ENCODE data around the gene BCS1L.
A peak's percentile ranks its signal among the peaks of the same experiment; 100 is the strongest.

Gene BCS1L

GRCh38 chr2:218659258-218659987 is at the start of gene BCS1L, which contains the start of gene ZNF142:
Gene BCS1L (plus strand): TSS chr2:218659683. CDS start chr2:218660988, 1,305 bp downstream.
Gene ZNF142 (minus strand): TSS chr2:218659623. CDS start chr2:218656429, 3,194 bp downstream.
- peak; percentile 94 for DNase-seq

- DNase-seq, result no peak
Observed at GRCh38 chr2:218615868-218616315, 43.6 kb upstream of the BCS1L start.

- no peak for DNase-seq
Observed at GRCh38 chr2:218618102-218618860, 41.2 kb upstream of the BCS1L start.

GRCh38 chr2:218621007-218621406 is 38.5 kb upstream of the BCS1L start:
- no peak for DNase-seq

- no peak for DNase-seq
Observed at GRCh38 chr2:218622606-218623365, 36.7 kb upstream of the BCS1L start.

- DNase-seq, result no peak
Observed at GRCh38 chr2:218623366-218623705, 36.1 kb upstream of the BCS1L start.

GRCh38 chr2:218626369-218626768 is 33.1 kb upstream of the BCS1L start:
- DNase-seq, result no peak

GRCh38 chr2:218627939-218628338 is 31.5 kb upstream of the BCS1L start:
- no peak for DNase-seq

GRCh38 chr2:218631837-218632236 is 27.6 kb upstream of the BCS1L start:
- DNase-seq, result no peak

- DNase-seq, result no peak
Observed at GRCh38 chr2:218635719-218636118, 23.8 kb upstream of the BCS1L start.

GRCh38 chr2:218638372-218638771 is 21.1 kb upstream of the BCS1L start:
- DNase-seq, result no peak

- DNase-seq, result no peak
Observed at GRCh38 chr2:218642121-218642656, 17.3 kb upstream of the BCS1L start.

- no peak for DNase-seq
Observed at GRCh38 chr2:218642786-218643185, 16.7 kb upstream of the BCS1L start.

- no peak for DNase-seq
Observed at GRCh38 chr2:218643751-218644310, 15.7 kb upstream of the BCS1L start.

GRCh38 chr2:218644721-218645120 is 14.8 kb upstream of the BCS1L start:
- no peak for DNase-seq

- no peak for DNase-seq
Observed at GRCh38 chr2:218645126-218645525, 14.4 kb upstream of the BCS1L start.

- DNase-seq, result peak; percentile 60
Observed at GRCh38 chr2:218648088-218648786, 11.2 kb upstream of the BCS1L start.

- no peak for DNase-seq
Observed at GRCh38 chr2:218648787-218649100, 10.7 kb upstream of the BCS1L start.

GRCh38 chr2:218655751-218656150 is 3.7 kb upstream of the BCS1L start:
- DNase-seq, result no peak

- DNase-seq, result peak; percentile 33
Observed at GRCh38 chr2:218658671-218659257, 719 bp upstream of the BCS1L start.

GRCh38 chr2:218659988-218660358 is 490 bp downstream of the BCS1L start:
- no peak for DNase-seq

GRCh38 chr2:218662377-218662776 is 2.9 kb downstream of the BCS1L start:
- DNase-seq, result no peak

Measured in MV-4-11 (cell line).